Measurements from ENCODE around the gene IL1RL1. TPM values are rescaled to one million over a fixed set of nuclear protein-coding genes. Genes with fewer than 3 reads are reported as not detected.

IL1RL1 gene
- total RNA-seq, 4 donors from 2014 or later: 4.0 to 47.2 (median 15.9) TPM

GRCh38 chr2:102336502-102336945 lies 25.2 kb downstream of the IL1RL1 start:
- DNase-seq: no peak
- Histone ChIP-seq H3K9me3 (no peaks in the 10 kb centered on the region), H3K27ac (peak overlapping the region in 1 of 4 donors; percentile 38), H3K4me1 (no peaks in the 10 kb centered on the region), H3K4me3 (no peak overlapping the region), H3K27me3 (no peaks in the 10 kb centered on the region), H3K36me3 (no peaks in the 10 kb centered on the region)
- TF ChIP-seq, protein P1, sequence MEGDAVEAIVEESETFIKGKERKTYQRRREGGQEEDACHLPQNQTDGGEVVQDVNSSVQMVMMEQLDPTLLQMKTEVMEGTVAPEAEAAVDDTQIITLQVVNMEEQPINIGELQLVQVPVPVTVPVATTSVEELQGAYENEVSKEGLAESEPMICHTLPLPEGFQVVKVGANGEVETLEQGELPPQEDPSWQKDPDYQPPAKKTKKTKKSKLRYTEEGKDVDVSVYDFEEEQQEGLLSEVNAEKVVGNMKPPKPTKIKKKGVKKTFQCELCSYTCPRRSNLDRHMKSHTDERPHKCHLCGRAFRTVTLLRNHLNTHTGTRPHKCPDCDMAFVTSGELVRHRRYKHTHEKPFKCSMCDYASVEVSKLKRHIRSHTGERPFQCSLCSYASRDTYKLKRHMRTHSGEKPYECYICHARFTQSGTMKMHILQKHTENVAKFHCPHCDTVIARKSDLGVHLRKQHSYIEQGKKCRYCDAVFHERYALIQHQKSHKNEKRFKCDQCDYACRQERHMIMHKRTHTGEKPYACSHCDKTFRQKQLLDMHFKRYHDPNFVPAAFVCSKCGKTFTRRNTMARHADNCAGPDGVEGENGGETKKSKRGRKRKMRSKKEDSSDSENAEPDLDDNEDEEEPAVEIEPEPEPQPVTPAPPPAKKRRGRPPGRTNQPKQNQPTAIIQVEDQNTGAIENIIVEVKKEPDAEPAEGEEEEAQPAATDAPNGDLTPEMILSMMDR (IDR thresholded peaks at IDR 0.05): no peak
- TF ChIP-seq POLR2A (IDR thresholded peaks at IDR 0.05): no peak

GRCh38 chr2:102337012-102337411 lies 25.6 kb downstream of the IL1RL1 start:
- TF ChIP-seq, protein P1 (IDR thresholded peaks at IDR 0.05): no peak
- TF ChIP-seq POLR2A (IDR thresholded peaks at IDR 0.05): no peak
- H3K27me3 ChIP-seq: no peaks in the 10 kb centered on the region
- H3K9me3 ChIP-seq: no peaks in the 10 kb centered on the region
- no peaks in the 10 kb centered on the region for H3K4me1 ChIP-seq
- peak overlapping the region in 1 of 4 donors; percentile 38 for H3K27ac ChIP-seq
- no peak overlapping the region for H3K4me3 ChIP-seq
- no peak for DNase-seq
- no peaks in the 10 kb centered on the region for H3K36me3 ChIP-seq

DNA sequence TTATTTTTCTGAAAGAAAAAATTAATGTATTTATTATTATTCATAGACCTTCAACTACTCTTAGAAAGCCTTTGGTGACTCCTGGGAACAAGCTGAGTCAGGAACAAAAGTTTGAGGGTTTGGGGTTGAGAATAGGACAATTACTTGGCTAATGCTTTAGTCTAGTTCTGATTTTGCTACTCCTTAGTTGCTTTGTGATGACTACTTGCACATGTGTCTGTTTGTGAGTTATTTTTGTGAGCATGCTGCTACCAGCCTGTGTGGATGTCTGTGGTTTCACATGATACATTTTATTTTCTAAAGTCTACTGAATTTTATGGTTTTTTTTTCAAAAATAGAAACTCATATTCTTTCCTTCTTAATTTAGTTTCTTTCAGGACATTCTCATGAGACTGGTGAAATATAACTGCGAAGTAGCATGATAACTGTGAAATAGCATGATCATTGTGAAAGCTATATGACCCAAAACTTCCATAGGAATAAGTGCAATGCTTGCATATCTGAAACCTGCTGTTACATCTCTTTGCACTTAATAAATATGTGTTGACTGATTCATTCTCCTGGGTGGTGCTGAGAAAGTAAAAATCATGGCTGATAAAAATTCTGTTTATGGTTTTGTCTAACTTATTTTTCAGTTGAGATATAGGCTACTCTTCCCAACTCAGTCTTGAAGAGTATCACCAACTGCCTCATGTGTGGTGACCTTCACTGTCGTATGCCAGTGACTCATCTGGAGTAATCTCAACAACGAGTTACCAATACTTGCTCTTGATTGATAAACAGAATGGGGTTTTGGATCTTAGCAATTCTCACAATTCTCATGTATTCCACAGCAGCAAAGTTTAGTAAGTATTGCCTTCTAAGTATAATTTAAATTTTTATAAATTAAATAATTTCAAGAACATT lies 26.4 kb downstream of the IL1RL1 start:
- TF ChIP-seq POLR2A (IDR thresholded peaks at IDR 0.05): no peak
- TF ChIP-seq, protein P1 (IDR thresholded peaks at IDR 0.05): peak in 1 of 6 experiments; percentile 4
- H3K27me3 ChIP-seq: no peaks in the 10 kb centered on the region
- no peak overlapping the region for H3K4me3 ChIP-seq
- H3K27ac ChIP-seq: no peak overlapping the region
- no peaks in the 10 kb centered on the region for H3K36me3 ChIP-seq
- DNase-seq: no peak
- H3K9me3 ChIP-seq: no peaks in the 10 kb centered on the region
- H3K4me1 ChIP-seq: no peaks in the 10 kb centered on the region

DNA sequence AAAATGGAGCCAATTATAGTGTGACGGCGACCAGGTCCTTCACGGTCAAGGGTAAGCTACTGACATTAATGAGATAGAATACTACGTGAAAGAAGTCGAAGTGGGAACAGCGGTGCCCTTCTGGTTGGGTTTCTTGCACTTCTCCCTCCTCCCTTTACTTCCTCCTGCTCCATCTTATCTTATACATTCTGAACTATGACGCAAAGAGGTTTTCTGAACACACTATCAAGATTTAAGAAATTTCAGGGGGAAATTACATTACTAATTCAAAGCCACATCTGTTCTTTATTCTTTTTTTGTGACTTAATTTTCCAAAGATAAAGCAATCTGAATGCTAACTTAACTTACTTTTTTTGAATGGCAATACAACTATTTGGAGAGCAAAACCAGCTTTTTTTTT lies 29.4 kb downstream of the IL1RL1 start:
- Histone ChIP-seq H3K27me3 (no peaks in the 10 kb centered on the region), H3K4me1 (no peaks in the 10 kb centered on the region), H3K9me3 (no peaks in the 10 kb centered on the region), H3K27ac (peak overlapping the region in 1 of 4 donors; percentile 31), H3K36me3 (no peaks in the 10 kb centered on the region), H3K4me3 (no peak overlapping the region)
- TF ChIP-seq, protein P1 (IDR thresholded peaks at IDR 0.05): no peak
- no peak for TF ChIP-seq POLR2A (IDR thresholded peaks at IDR 0.05)
- DNase-seq: no peak

DNA sequence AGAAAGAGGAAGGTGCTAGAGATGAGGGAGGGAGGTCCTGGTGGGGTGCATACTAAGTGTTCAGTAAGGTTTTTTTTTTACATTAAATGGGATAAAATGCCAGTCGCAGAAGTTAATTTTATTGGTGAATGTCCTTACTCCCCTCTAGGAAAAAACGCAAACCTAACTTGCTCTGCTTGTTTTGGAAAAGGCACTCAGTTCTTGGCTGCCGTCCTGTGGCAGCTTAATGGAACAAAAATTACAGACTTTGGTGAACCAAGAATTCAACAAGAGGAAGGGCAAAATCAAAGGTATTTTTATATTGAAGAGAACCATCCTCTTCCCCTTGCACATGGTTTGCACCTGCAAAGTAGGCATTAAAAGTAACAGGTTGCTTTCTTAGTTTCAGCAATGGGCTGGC lies 31.5 kb downstream of the IL1RL1 start:
- TF ChIP-seq POLR2A (IDR thresholded peaks at IDR 0.05): no peak
- TF ChIP-seq, protein P1 (IDR thresholded peaks at IDR 0.05): peak in 1 of 6 experiments; percentile 5
- Histone ChIP-seq H3K4me1 (no peaks in the 10 kb centered on the region), H3K9me3 (no peaks in the 10 kb centered on the region), H3K27ac (no peak overlapping the region), H3K27me3 (no peaks in the 10 kb centered on the region), H3K36me3 (no peaks in the 10 kb centered on the region), H3K4me3 (no peak overlapping the region)
- DNase-seq: no peak

All from Peyer's patch (tissue), 4 donors.